Ovary (tissue), 9 donors: ENCODE data around the gene ARFGEF3. TPM values are rescaled to one million over a fixed set of nuclear protein-coding genes. Genes with fewer than 3 reads are reported as not detected.

Experiments used
- DNase-seq, 5 donors: peaks; one replicate each; pipeline ENCODE4 v3.0.0-alpha.2; 2019 to 2020
- H3K27ac ChIP-seq, 2 donors: fragments of 200-600 bp; one replicate each; pipeline versions ENCODE4 v1.5.1 to v1.8.0; 2019 to 2022
- H3K27me3 ChIP-seq: fragments of 200-600 bp; one replicate; pipeline ENCODE4 v1.8.0; 2022
- H3K36me3 ChIP-seq: fragments of 200-600 bp; sonication (generic); one replicate; pipeline ENCODE4 v1.5.1; 2019
- H3K4me1 ChIP-seq: one replicate; pipeline ENCODE4 v1.8.1; 2013; ENCODE audit warnings: mild to moderate bottlenecking, moderate library complexity; ENCODE audit not compliant: insufficient read depth
- H3K4me3 ChIP-seq: fragments of 200-600 bp; sonication (generic); one replicate; pipeline ENCODE4 v1.5.1; 2017
- H3K9me3 ChIP-seq, 2 donors: fragments of 200-600 bp in 1 of 2; sonication (generic) in 1 of 2; one replicate each; pipeline versions ENCODE4 v1.5.1 to v1.8.1; 2013 to 2019; ENCODE audit warnings: mild to moderate bottlenecking in 1 of 2, moderate library complexity in 1 of 2
- EP300 ChIP-seq: sonication (generic); formaldehyde crosslinking; IDR thresholded peaks from one replicate; pipeline ENCODE4 v1.6.1; 2017; ENCODE audit warnings: antibody characterized with exemption
- POLR2A ChIP-seq: fragments of 450-650 bp; IDR thresholded peaks from one replicate; pipeline ENCODE4 v1.6.1; 2017; ENCODE audit warnings: antibody characterized with exemption, mild to moderate bottlenecking, moderate library complexity
- WGBS, 3 donors: extraction: QIAGEN DNeasy Blood & Tissue Kit in 1 of 3; methylation state at CpG; one replicate each; pipeline versions ENCODE4 v1.1.5 to v1.1.7; 2013 to 2017; 5-methylcytosine and 5-hydroxymethylcytosine counted together
- intact Hi-C, 4 donors: fragments of 100-400 bp; cut with DNase I; formaldehyde crosslinking; loops; one replicate each; pipeline versions ENCODE4 v1.11.0 to v1.15.1; 2022 to 2023
- polyA plus RNA-seq, 2 donors: library from polyadenylated mRNA; stranded (reverse); fragments of 200-250 nt in 1 of 2; fragments of 350-450 nt in 1 of 2; fragmentation: Illumina TruSeq in 1 of 2; extraction: RNeasy Lipid Tissue Mini Kit (QIAGEN cat#74804) in 1 of 2; gene quantifications; one replicate each; pipeline ENCODE4 v1.2.3, GENCODE V29; 2013 to 2014
- total RNA-seq, 7 donors: library from RNA; depleted of rRNA in 2 of 7; stranded (reverse); fragments of >200 nt in 2 of 7; fragmentation: NEBNext Ultra II Directional in 3 of 7; extraction: Animal tissue kit (Norgen Biotek cat#: 25700) in 3 of 7; gene quantifications; one replicate each; pipeline versions ENCODE4 v1.1.0 to v1.2.4, GENCODE V29; 2016 to 2023
- TF ChIP-seq, protein P1 (sequence below), 3 donors: fragments of 450-650 bp in 2 of 3; fragments of 200-600 bp in 1 of 3; IDR thresholded peaks; one replicate each; pipeline versions ENCODE4 v1.5.1 to v1.8.0; 2016 to 2022; ENCODE audit warnings: antibody characterized with exemption in 3 of 3, mild to moderate bottlenecking in 1 of 3
- donor health status: DM: no; HTN: no; CAD: no; lungs with moderate emphysema.
- donor health status: DM: no; HTN: no; CAD: no.
- donor health status: Bipolar disorder and iron deficiency.
- donor health status: DM: yes; HTN: yes; CAD: no.
- donor health status: DM: no; HTN: no; CAD: no.
- donor health status: DM: yes; HTN: yes; CAD: no.

Gene ARFGEF3
- total and polyA plus RNA-seq, 9 donors, result 0.15 to 6.1 (median 0.72) TPM

DNA sequence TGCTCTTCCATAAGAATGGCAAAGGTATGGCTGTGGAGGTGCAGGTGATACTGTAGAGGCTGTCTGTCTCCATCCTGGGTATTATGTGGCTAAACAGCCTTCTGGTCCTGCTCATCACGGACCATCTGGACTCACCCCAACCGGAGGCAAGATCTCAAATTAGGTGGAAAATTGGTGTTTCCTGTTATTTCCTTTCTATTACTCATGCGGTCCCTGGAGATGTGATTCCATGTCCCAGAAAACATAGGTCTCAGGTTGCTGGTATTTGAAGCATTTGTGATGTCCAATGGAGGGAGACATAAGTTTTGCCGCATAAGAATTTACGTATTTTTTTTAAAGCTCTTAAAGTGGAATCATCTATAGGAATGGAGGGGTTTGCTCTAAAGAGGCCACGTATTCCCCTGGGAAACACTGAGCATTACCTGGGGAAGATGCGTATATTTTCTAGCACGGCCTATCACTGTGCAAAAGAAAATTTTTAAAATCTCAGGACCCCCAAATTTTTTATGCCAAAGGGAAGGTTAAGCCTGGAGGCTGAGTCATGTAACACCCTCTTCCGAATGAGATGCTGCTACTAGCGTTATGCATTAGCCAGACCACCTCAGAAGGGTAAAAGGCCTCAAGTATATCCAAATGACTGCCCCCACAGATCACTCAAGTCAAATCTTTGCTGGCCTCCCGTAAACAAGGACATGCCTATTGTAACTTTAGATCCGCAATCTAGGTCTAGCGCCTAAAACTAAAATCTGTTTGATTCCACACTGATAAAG lies 78.9 kb downstream of the ARFGEF3 start:
- WGBS, 3 donors, result 84 to 85% (median 84%) methylated on average over 13 of the region's 13 CpGs

GRCh38 chr6:138241381-138241780 lies 79.6 kb downstream of the ARFGEF3 start:
- Histone ChIP-seq H3K4me3 (no peak overlapping the region), H3K4me1 (no peaks in the 10 kb centered on the region), H3K36me3 (no peaks in the 10 kb centered on the region), H3K27me3 (no peaks in the 10 kb centered on the region), H3K9me3 (no peaks in the 10 kb centered on the region), H3K27ac (no peak overlapping the region)
- intact Hi-C loops, result no loop called here
- 83 to 90% (median 88%) methylated on average over 3 of the region's 3 CpGs for WGBS, 3 donors
- DNase-seq, result no peak
- TF ChIP-seq, protein P1, sequence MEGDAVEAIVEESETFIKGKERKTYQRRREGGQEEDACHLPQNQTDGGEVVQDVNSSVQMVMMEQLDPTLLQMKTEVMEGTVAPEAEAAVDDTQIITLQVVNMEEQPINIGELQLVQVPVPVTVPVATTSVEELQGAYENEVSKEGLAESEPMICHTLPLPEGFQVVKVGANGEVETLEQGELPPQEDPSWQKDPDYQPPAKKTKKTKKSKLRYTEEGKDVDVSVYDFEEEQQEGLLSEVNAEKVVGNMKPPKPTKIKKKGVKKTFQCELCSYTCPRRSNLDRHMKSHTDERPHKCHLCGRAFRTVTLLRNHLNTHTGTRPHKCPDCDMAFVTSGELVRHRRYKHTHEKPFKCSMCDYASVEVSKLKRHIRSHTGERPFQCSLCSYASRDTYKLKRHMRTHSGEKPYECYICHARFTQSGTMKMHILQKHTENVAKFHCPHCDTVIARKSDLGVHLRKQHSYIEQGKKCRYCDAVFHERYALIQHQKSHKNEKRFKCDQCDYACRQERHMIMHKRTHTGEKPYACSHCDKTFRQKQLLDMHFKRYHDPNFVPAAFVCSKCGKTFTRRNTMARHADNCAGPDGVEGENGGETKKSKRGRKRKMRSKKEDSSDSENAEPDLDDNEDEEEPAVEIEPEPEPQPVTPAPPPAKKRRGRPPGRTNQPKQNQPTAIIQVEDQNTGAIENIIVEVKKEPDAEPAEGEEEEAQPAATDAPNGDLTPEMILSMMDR (IDR thresholded peaks at IDR 0.05), result no peak
- TF ChIP-seq EP300 (no peak), POLR2A (no peak)

More for the DNA sequence above, 78.9 kb downstream of the ARFGEF3 start:
- Histone ChIP-seq H3K4me3 (no peak overlapping the region), H3K4me1 (no peaks in the 10 kb centered on the region), H3K27me3 (no peaks in the 10 kb centered on the region), H3K27ac (no peak overlapping the region), H3K36me3 (no peaks in the 10 kb centered on the region), H3K9me3 (no peaks in the 10 kb centered on the region)
- TF ChIP-seq, protein P1 (IDR thresholded peaks at IDR 0.05), result no peak
- TF ChIP-seq POLR2A (no peak), EP300 (no peak)
- DNase-seq, result no peak
- intact Hi-C loops, result no loop called here

- WGBS, 3 donors, result 87 to 92% (median 88%) methylated on average over 6 of the region's 6 CpGs
- no peaks in the 10 kb centered on the region for H3K27me3 ChIP-seq
- TF ChIP-seq POLR2A (no peak), EP300 (no peak)
- TF ChIP-seq, protein P1 (IDR thresholded peaks at IDR 0.05), result no peak
- H3K36me3 ChIP-seq, result no peaks in the 10 kb centered on the region
- H3K27ac ChIP-seq, result no peak overlapping the region
- DNase-seq, result no peak
- no peaks in the 10 kb centered on the region for H3K4me1 ChIP-seq
- intact Hi-C loops, result no loop called here
- H3K9me3 ChIP-seq, result no peaks in the 10 kb centered on the region
- no peak overlapping the region for H3K4me3 ChIP-seq
These were observed 80.2 kb downstream of the ARFGEF3 start for GRCh38 chr6:138241934-138242333.

DNA sequence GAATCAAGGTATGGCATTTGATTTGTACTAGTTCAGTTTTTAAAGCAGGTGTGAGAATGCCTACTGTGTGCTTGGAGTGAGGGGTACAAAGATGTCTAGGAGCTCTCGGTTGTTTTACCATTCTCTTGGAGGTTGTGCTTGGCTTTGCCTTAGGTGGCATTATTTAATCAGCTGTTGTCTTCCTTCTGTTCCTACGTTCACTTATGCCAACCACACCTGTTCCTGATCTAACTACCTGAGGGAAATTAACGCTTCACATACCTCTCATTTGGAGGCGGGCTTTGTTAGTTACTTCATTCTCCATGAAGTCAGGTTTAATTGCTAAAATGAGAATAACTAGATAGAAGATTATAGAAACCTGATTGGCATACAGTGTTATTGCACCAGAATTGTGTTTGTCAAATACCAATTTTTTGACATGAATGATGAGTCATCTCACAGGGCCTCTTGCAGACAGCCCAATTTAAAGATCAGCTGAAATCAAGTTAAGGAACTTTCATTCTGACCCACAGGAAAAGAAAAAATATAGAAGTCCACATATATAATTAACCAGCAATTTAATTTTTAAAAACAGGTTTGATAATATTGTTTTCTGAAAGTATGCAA lies 81.4 kb downstream of the ARFGEF3 start:
- no peak for DNase-seq
- Histone ChIP-seq H3K36me3 (no peaks in the 10 kb centered on the region), H3K27ac (no peak overlapping the region), H3K4me3 (no peak overlapping the region), H3K9me3 (no peaks in the 10 kb centered on the region), H3K27me3 (no peaks in the 10 kb centered on the region), H3K4me1 (no peaks in the 10 kb centered on the region)
- WGBS, 3 donors, result 89 to 91% (median 90%) methylated on average over 4 of the region's 4 CpGs
- TF ChIP-seq, protein P1 (IDR thresholded peaks at IDR 0.05), result no peak
- TF ChIP-seq EP300 (no peak), POLR2A (no peak)
- intact Hi-C loops, result no loop called here
